Measurements from ENCODE around the gene ADH7.

ADH7 gene

DNA sequence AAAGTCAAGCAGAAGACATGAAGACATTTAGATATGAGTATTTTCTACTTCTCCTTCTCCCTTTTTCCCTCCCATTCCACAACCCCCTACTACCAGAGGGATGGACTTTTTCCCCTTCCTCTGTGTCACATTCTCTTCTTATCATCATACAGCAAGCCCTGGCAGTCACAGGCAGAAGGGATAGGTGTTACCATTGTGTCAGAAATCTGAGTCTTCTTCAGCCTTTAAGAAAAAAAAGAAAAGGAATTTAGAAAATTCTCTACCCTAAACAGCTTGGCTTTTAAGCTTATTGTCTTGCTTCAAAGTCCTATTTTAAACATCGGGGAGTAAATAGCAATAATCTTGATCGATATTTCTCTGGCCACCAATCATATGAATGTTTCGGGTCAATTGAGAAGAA is 51.7 kb downstream of the ADH7 start:
- Histone ChIP-seq H3K9me3 (replicated peaks in 1 of 2; ENCODE audit: control insufficient read depth in 2 of 2, insufficient read depth in 1 of 2, low read depth in 1 of 2, low read length in 2 of 2) (no peaks in the 10 kb centered on the region), H3K79me1 (ENCODE audit: low read depth, low read length) (no peaks in the 10 kb centered on the region), H2BK15ac (ENCODE audit: low read length) (no peak overlapping the region)

DNA sequence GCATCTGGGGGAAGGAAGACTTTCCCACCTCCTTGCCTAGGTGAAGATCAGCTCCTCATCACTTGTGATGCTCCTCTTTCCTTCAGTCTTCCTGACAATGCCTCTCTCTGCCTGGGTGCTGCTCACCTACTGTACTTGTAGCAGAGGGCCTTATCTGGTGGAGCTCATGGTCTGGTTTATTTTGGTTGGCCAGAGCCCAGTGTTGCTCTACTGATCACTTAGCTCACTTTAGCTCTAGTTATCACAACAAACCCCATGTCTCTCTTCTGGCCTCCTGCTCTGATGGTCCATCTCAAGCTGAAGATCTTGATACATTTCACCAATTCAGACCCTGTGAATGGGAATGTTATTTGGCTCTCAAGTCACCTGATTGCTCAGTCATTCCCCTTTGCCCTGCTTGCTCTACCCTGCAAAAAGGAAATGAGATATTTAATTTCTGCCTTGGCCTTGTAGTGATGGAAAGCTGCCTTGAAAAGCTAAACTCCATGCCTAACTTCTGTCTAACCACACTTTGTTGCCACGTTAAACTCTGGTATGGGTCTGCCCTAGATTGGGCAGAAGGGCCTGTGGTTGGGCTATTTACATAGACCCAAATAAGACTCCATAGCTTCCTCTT is 52.3 kb downstream of the ADH7 start:
- Histone ChIP-seq H2BK15ac (ENCODE audit: low read length) (no peak overlapping the region), H3K27me3 (ENCODE audit: control insufficient read depth in 3 of 3, insufficient read depth in 3 of 3, low read depth in 1 of 3, low read length in 3 of 3) (no peaks in the 10 kb centered on the region), H3K14ac (ENCODE audit: low read length) (no peak overlapping the region), H2BK120ac (ENCODE audit: low read depth, low read length) (no peak overlapping the region), H4K91ac (ENCODE audit: low read depth, low read length, poor library complexity) (no peak overlapping the region), H3K79me1 (ENCODE audit: low read depth, low read length) (no peaks in the 10 kb centered on the region), H2BK12ac (ENCODE audit: low read length) (no peak overlapping the region), H3K9ac (ENCODE audit: low read depth, low read length, poor library complexity) (no peak overlapping the region), H3K36me3 (replicated peaks in 1 of 2; ENCODE audit: control insufficient read depth in 2 of 2, insufficient read depth in 2 of 2, low read length in 2 of 2) (no peaks in the 10 kb centered on the region), H2BK5ac (ENCODE audit: low read length) (no peak overlapping the region), H3K9me3 (replicated peaks in 1 of 2; ENCODE audit: control insufficient read depth in 2 of 2, insufficient read depth in 1 of 2, low read depth in 1 of 2, low read length in 2 of 2) (no peaks in the 10 kb centered on the region), H3K23ac (ENCODE audit: low read depth, low read length, poor library complexity) (no peak overlapping the region), H3K4ac (ENCODE audit: low read length) (no peak overlapping the region), H3K4me2 (ENCODE audit: insufficient read depth, low read length, poor library complexity, severe bottlenecking) (no peak overlapping the region), H3K4me1 (ENCODE audit: control insufficient read depth in 2 of 2, insufficient read depth in 1 of 2, low read depth in 1 of 2, low read length in 2 of 2) (no peaks in the 10 kb centered on the region), H2AFZ (ENCODE audit: low read length) (no peak overlapping the region), H3K4me3 (ENCODE audit: low read length in 2 of 2) (no peak overlapping the region), H3K18ac (ENCODE audit: low read length) (no peak overlapping the region), H2AK5ac (ENCODE audit: low read depth, low read length) (no peak overlapping the region), H3K27ac (replicated peaks; ENCODE audit: low read length) (no peak overlapping the region), H4K8ac (ENCODE audit: low read depth, low read length) (no peak overlapping the region)
- DNase-seq (ENCODE audit: low spot score) = no peak
- no CpG with 5 or more reads among the region's 1 CpG for WGBS, 2 donors (ENCODE audit: extremely low coverage in 2 of 2, insufficient read length in 2 of 2, insufficient replicate concordance in 1 of 2)

More for the DNA sequence above, 51.7 kb downstream of the ADH7 start:
- no peak overlapping the region for H2BK5ac ChIP-seq (ENCODE audit: low read length)
- no peak overlapping the region for H4K91ac ChIP-seq (ENCODE audit: low read depth, low read length, poor library complexity)
- no peak overlapping the region for H3K4ac ChIP-seq (ENCODE audit: low read length)
- H3K27ac ChIP-seq (replicated peaks; ENCODE audit: low read length) = no peak overlapping the region
- H3K18ac ChIP-seq (ENCODE audit: low read length) = no peak overlapping the region
- H3K9ac ChIP-seq (ENCODE audit: low read depth, low read length, poor library complexity) = no peak overlapping the region
- no peak overlapping the region for H2BK12ac ChIP-seq (ENCODE audit: low read length)
- no peak overlapping the region for H3K23ac ChIP-seq (ENCODE audit: low read depth, low read length, poor library complexity)
- H2BK120ac ChIP-seq (ENCODE audit: low read depth, low read length) = no peak overlapping the region
- no CpG with 5 or more reads among the region's 3 CpGs for WGBS, 2 donors (ENCODE audit: extremely low coverage in 2 of 2, insufficient read length in 2 of 2, insufficient replicate concordance in 1 of 2)
- no peak overlapping the region for H3K4me3 ChIP-seq (ENCODE audit: low read length in 2 of 2)
- H3K4me2 ChIP-seq (ENCODE audit: insufficient read depth, low read length, poor library complexity, severe bottlenecking) = no peak overlapping the region
- no peaks in the 10 kb centered on the region for H3K4me1 ChIP-seq (ENCODE audit: control insufficient read depth in 2 of 2, insufficient read depth in 1 of 2, low read depth in 1 of 2, low read length in 2 of 2)
- H4K8ac ChIP-seq (ENCODE audit: low read depth, low read length) = no peak overlapping the region
- H3K27me3 ChIP-seq (ENCODE audit: control insufficient read depth in 3 of 3, insufficient read depth in 3 of 3, low read depth in 1 of 3, low read length in 3 of 3) = no peaks in the 10 kb centered on the region
- H2AFZ ChIP-seq (ENCODE audit: low read length) = no peak overlapping the region
- no peaks in the 10 kb centered on the region for H3K36me3 ChIP-seq (replicated peaks in 1 of 2; ENCODE audit: control insufficient read depth in 2 of 2, insufficient read depth in 2 of 2, low read length in 2 of 2)
- no peak overlapping the region for H2AK5ac ChIP-seq (ENCODE audit: low read depth, low read length)
- no peak for DNase-seq (ENCODE audit: low spot score)
- no peak overlapping the region for H3K14ac ChIP-seq (ENCODE audit: low read length)

DNA sequence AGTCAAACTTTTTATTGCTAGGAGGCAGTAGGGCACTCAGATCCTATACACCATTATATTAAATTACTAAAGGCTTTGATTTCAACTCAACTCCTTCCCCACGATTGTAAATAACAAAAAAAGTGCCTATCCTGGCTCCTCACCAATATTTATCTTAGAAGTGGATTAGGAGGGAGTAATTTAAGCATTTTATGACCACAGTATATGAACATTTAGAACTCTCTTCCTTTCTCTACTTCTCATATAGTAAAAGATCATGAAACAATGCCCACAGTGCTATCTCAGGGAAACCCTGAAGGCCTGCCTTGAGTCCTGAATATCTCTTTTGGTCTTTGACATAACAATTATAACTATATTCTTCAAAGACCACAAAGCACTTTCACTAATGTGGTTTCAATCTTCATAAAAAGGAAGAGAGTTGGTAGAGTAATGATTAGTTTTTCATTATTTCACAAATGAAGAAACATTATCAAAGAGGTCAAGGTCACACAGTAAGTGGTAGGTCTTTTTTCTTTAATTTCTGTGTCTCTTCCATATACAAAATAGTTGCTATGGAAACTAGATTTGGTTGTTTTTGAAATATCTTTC is 53.5 kb downstream of the ADH7 start:
- H2BK5ac ChIP-seq (ENCODE audit: low read length) = no peak overlapping the region
- no peaks in the 10 kb centered on the region for H3K9me3 ChIP-seq (replicated peaks in 1 of 2; ENCODE audit: control insufficient read depth in 2 of 2, insufficient read depth in 1 of 2, low read depth in 1 of 2, low read length in 2 of 2)
- no peak overlapping the region for H2BK12ac ChIP-seq (ENCODE audit: low read length)
- H3K27ac ChIP-seq (replicated peaks; ENCODE audit: low read length) = no peak overlapping the region
- H4K8ac ChIP-seq (ENCODE audit: low read depth, low read length) = no peak overlapping the region
- no peaks in the 10 kb centered on the region for H3K4me1 ChIP-seq (ENCODE audit: control insufficient read depth in 2 of 2, insufficient read depth in 1 of 2, low read depth in 1 of 2, low read length in 2 of 2)
- no peaks in the 10 kb centered on the region for H3K27me3 ChIP-seq (ENCODE audit: control insufficient read depth in 3 of 3, insufficient read depth in 3 of 3, low read depth in 1 of 3, low read length in 3 of 3)
- no peaks in the 10 kb centered on the region for H3K36me3 ChIP-seq (replicated peaks in 1 of 2; ENCODE audit: control insufficient read depth in 2 of 2, insufficient read depth in 2 of 2, low read length in 2 of 2)
- H2AFZ ChIP-seq (ENCODE audit: low read length) = no peak overlapping the region
- no peak overlapping the region for H2AK5ac ChIP-seq (ENCODE audit: low read depth, low read length)
- no peak overlapping the region for H4K91ac ChIP-seq (ENCODE audit: low read depth, low read length, poor library complexity)
- no peak overlapping the region for H3K9ac ChIP-seq (ENCODE audit: low read depth, low read length, poor library complexity)
- no CpG with 5 or more reads among the region's 1 CpG for WGBS, 2 donors (ENCODE audit: extremely low coverage in 2 of 2, insufficient read length in 2 of 2, insufficient replicate concordance in 1 of 2)
- no peak overlapping the region for H3K4me3 ChIP-seq (ENCODE audit: low read length in 2 of 2)
- H3K14ac ChIP-seq (ENCODE audit: low read length) = no peak overlapping the region
- no peak overlapping the region for H2BK120ac ChIP-seq (ENCODE audit: low read depth, low read length)
- H2BK15ac ChIP-seq (ENCODE audit: low read length) = no peak overlapping the region
- no peak for DNase-seq (ENCODE audit: low spot score)
- H3K4ac ChIP-seq (ENCODE audit: low read length) = no peak overlapping the region
- H3K79me1 ChIP-seq (ENCODE audit: low read depth, low read length) = no peaks in the 10 kb centered on the region
- H3K23ac ChIP-seq (ENCODE audit: low read depth, low read length, poor library complexity) = no peak overlapping the region
- no peak overlapping the region for H3K4me2 ChIP-seq (ENCODE audit: insufficient read depth, low read length, poor library complexity, severe bottlenecking)
- H3K18ac ChIP-seq (ENCODE audit: low read length) = no peak overlapping the region

GRCh38 chr4:99379571-99379970 is 55.6 kb downstream of the ADH7 start:
- Histone ChIP-seq H3K9ac (ENCODE audit: low read depth, low read length, poor library complexity) (no peak overlapping the region), H2BK15ac (ENCODE audit: low read length) (no peak overlapping the region), H3K23ac (ENCODE audit: low read depth, low read length, poor library complexity) (no peak overlapping the region), H4K8ac (ENCODE audit: low read depth, low read length) (no peak overlapping the region), H3K79me1 (ENCODE audit: low read depth, low read length) (no peaks in the 10 kb centered on the region), H3K18ac (ENCODE audit: low read length) (no peak overlapping the region), H3K36me3 (replicated peaks in 1 of 2; ENCODE audit: control insufficient read depth in 2 of 2, insufficient read depth in 2 of 2, low read length in 2 of 2) (no peaks in the 10 kb centered on the region), H3K9me3 (replicated peaks in 1 of 2; ENCODE audit: control insufficient read depth in 2 of 2, insufficient read depth in 1 of 2, low read depth in 1 of 2, low read length in 2 of 2) (no peaks in the 10 kb centered on the region), H3K4me1 (ENCODE audit: control insufficient read depth in 2 of 2, insufficient read depth in 1 of 2, low read depth in 1 of 2, low read length in 2 of 2) (no peaks in the 10 kb centered on the region), H2AK5ac (ENCODE audit: low read depth, low read length) (no peak overlapping the region), H3K14ac (ENCODE audit: low read length) (no peak overlapping the region), H3K27ac (replicated peaks; ENCODE audit: low read length) (no peak overlapping the region), H3K4ac (ENCODE audit: low read length) (no peak overlapping the region), H4K91ac (ENCODE audit: low read depth, low read length, poor library complexity) (no peak overlapping the region), H2AFZ (ENCODE audit: low read length) (no peak overlapping the region), H2BK5ac (ENCODE audit: low read length) (no peak overlapping the region), H3K4me2 (ENCODE audit: insufficient read depth, low read length, poor library complexity, severe bottlenecking) (no peak overlapping the region), H3K27me3 (ENCODE audit: control insufficient read depth in 3 of 3, insufficient read depth in 3 of 3, low read depth in 1 of 3, low read length in 3 of 3) (no peaks in the 10 kb centered on the region), H2BK12ac (ENCODE audit: low read length) (no peak overlapping the region), H3K4me3 (ENCODE audit: low read length in 2 of 2) (no peak overlapping the region), H2BK120ac (ENCODE audit: low read depth, low read length) (no peak overlapping the region)
- DNase-seq (ENCODE audit: low spot score) = no peak
